ENCODE measurements around the gene M1AP.

M1AP gene

DNA sequence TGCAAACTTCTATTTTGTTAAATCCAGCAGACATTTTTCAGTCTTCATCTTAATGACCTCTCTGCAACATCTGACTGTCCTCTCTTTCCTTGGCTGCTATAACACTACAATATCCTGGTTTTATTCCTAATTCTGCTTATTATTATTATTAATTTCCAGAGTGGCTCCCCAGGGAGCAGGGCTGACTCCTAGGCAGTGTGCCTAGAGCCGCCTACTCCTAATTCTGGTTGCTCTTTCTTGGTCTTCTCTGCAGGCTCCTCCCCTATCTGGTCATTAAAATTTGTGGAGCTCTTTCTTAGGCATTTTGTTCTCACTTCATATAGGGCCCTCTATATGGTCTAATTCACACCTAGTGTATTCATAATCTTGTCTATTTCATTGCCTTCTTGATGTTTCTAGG lies 105.2 kb downstream of the M1AP start:
- TF ChIP-seq, protein P1, sequence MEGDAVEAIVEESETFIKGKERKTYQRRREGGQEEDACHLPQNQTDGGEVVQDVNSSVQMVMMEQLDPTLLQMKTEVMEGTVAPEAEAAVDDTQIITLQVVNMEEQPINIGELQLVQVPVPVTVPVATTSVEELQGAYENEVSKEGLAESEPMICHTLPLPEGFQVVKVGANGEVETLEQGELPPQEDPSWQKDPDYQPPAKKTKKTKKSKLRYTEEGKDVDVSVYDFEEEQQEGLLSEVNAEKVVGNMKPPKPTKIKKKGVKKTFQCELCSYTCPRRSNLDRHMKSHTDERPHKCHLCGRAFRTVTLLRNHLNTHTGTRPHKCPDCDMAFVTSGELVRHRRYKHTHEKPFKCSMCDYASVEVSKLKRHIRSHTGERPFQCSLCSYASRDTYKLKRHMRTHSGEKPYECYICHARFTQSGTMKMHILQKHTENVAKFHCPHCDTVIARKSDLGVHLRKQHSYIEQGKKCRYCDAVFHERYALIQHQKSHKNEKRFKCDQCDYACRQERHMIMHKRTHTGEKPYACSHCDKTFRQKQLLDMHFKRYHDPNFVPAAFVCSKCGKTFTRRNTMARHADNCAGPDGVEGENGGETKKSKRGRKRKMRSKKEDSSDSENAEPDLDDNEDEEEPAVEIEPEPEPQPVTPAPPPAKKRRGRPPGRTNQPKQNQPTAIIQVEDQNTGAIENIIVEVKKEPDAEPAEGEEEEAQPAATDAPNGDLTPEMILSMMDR (IDR thresholded peaks at IDR 0.05; ENCODE audit: low read depth, low read length, missing control alignments): no peak
- no peak overlapping the region for H3K4me3 ChIP-seq (ENCODE audit: low read depth, low read length)
- no peak for DNase-seq (ENCODE audit: low read depth)

DNA sequence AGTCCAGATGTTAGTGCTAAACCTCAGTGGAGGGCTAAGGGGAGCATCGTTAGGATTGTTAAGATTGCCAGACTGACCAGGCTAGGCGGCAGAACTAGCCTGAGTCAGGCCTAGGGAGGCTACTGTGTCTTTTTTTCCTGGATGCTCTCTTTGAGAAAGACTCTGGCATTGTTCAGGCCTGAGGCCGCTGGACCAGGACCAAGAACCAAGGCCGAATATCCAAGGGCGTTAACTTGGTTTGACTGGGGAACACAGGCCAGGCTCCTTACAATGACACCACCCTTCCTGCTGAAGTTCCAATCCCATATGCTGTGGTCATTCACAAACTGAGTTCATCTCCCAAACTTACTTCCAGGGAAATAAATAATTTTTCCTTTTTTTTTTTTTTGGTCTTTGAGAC lies 107.8 kb downstream of the M1AP start:
- no peak overlapping the region for H3K4me3 ChIP-seq (ENCODE audit: low read depth, low read length)
- TF ChIP-seq, protein P1 (IDR thresholded peaks at IDR 0.05; ENCODE audit: low read depth, low read length, missing control alignments): no peak
- no peak for DNase-seq (ENCODE audit: low read depth)

DNA sequence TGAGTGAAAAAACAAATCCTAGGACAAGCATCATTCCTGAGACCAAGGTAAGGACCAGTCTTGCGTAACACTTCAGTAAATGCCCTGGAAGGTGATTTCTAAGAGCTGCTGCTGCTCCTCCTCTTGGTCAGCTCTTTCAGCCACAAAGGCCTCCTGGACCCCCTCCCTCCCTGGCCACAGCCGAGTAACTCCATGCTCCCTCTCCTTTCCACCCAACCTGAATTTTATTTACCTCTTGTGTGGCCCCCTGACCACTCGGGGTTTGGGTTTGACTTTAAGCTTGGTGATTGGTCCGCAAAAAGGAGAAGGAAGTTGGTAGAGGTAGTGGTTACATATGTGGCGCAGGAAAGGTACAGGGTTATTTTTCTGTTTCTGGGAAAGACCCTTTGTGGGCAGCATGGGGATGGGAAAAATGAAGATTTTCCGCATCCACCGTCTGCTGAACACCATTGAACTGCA lies 109.2 kb downstream of the M1AP start:
- no peak overlapping the region; the same call in 1 of the 2 replicates for H3K4me3 ChIP-seq (ENCODE audit: low read depth, low read length)
- DNase-seq (ENCODE audit: low read depth): no peak
- TF ChIP-seq, protein P1 (IDR thresholded peaks at IDR 0.05; ENCODE audit: low read depth, low read length, missing control alignments): no peak

DNA sequence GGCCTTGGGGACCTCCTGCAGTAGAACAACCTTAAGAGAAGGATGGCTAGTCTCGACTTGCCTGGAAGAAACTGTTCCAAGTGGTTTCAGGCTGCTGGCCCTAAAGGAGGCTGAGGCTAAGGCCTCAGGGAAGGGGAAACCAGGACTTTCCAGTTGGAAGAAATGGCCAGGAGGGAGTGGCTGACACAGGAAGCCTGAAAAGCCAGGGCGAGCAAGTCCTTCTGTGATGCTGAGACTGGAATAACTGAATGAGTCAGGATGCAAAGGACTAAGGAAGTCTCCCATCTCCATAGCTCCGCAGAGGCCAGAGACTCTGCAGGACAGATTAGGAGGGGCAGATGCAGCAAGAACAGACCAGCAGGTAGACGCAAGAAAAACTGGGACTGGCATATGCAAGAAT lies 111.0 kb downstream of the M1AP start:
- TF ChIP-seq, protein P1 (IDR thresholded peaks at IDR 0.05; ENCODE audit: low read depth, low read length, missing control alignments): no peak
- no peak for DNase-seq (ENCODE audit: low read depth)
- no peak overlapping the region for H3K4me3 ChIP-seq (ENCODE audit: low read depth, low read length)

DNA sequence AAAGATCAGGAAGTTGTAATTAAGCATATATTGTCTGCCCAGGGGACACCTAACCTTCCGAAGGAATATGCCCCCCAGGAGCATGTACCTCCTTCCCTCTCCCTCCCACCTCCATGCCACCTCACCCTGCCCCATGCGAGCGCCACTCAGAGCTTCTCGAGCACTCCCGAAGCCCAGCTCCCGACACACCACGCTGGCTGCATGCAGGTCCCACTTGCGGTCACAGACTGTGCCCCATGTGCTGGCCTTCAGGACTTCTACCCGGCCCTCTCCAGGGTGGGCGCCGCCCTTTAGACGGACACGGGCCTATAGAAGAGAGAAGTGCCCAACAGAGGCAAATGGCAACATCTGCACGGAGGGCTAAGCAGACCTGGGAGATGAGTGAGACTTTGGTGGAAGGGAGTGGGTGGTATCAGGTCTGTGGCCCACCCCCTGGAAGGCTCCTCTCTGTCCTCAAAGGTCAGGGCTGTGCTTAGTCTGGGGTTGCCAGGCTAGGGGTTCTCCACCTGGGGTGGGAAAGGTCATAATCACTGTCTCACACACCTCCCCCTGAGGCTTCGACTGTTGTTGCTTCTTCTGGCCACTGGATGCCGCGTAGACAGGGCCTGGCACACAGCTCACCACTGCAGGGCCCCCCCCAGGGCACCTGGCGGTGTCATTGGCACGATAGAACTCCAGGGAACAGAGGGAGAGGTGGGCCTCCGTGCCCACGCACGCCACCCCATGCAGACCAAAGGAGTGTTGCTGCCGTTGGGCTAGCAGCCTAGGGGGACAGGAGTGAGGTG lies 111.8 kb downstream of the M1AP start:
- TF ChIP-seq, protein P1 (IDR thresholded peaks at IDR 0.05; ENCODE audit: low read depth, low read length, missing control alignments): no peak
- no peak overlapping the region for H3K4me3 ChIP-seq (ENCODE audit: low read depth, low read length)
- DNase-seq (ENCODE audit: low read depth): no peak

DNA sequence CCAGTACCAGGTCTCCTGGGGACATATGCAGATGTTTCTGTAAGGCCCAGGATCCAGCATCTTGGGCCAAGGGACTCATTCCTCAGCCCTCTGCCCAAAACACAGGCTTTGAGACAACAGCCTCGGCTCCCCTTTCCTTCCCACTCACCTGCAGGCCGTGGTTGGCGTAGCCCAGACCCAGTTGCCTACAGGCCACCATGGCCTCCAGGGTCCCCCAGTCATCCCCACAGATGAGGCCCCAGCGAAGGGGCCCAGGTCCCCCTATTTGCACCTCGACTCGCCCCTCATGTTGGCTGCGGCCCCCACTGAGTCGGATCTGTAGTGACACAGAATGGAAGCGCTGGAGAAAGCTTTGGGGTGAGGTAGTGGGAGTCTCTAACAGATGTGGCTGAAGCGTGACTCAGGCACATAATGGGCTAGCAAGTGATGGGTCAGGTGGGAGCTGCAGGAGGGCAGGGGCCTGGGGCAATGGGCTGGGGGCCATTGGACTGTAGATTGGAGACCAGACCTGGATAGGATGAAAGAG lies 112.6 kb downstream of the M1AP start:
- DNase-seq (ENCODE audit: low read depth): no peak
- TF ChIP-seq, protein P1 (IDR thresholded peaks at IDR 0.05; ENCODE audit: low read depth, low read length, missing control alignments): no peak

DNA sequence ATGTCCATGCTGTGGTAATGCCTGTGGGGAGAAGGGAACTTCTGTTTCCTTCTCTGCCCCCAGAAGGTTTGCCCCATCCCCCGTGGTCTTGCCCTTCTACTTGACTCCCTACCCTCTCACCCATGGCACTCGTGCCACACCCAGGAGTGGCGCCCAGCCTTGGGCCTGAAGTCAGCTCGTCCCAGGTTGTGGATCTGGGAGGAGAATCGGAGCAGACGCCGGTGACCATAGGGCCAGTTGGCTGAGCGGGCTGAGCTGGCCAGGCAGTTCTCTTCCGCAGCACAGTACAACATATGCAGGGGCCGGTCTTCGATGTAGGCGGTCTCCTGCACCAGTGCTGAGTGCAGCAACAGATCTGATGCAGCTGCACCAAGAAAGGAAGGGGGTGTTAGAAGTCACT lies 113.7 kb downstream of the M1AP start:
- H3K4me3 ChIP-seq (ENCODE audit: low read depth, low read length): no peak overlapping the region
- DNase-seq (ENCODE audit: low read depth): no peak
- TF ChIP-seq, protein P1 (IDR thresholded peaks at IDR 0.05; ENCODE audit: low read depth, low read length, missing control alignments): no peak

More for the DNA sequence above, 112.6 kb downstream of the M1AP start:
- no peak overlapping the region for H3K4me3 ChIP-seq (ENCODE audit: low read depth, low read length)

Data from GM12864 (cell line).